ENCODE measurements around the gene MIER1. TPM values are rescaled to one million over a fixed set of nuclear protein-coding genes. Genes with fewer than 3 reads are reported as not detected.
A peak's percentile ranks its signal among the peaks of the same experiment; 100 is the strongest.

Gene MIER1
- total and polyA plus RNA-seq, 9 of the 15 experiments (the other 6 are each of a cell fraction or from before 2014, with no cell fraction given) = 13.9 to 34.8 (median 21.5) TPM

- POLR2A ChIA-PET = interaction anchor here (0.6 to 1.0 kb wide), 2 partner anchors 12 to 343 kb away, joined by 3 to 4 read pairs; no protein-coding TSS in a partner anchor
- Histone ChIP-seq H3K9ac (ENCODE audit: insufficient read depth in 1 of 2, low read depth in 2 of 2, low read length in 2 of 2) (no peak overlapping the region), H3K79me2 (ENCODE audit: control insufficient read depth, insufficient read depth, low read length) (no peaks in the 10 kb centered on the region), H3K36me3 (ENCODE audit: control insufficient read depth, insufficient read depth, low read length) (peaks cover 3% of the 10 kb centered on the region), H2AFZ (ENCODE audit: low read depth, low read length) (no peak overlapping the region), H4K20me1 (replicated peaks; ENCODE audit: control insufficient read depth, insufficient read depth, low read length) (no peaks in the 10 kb centered on the region), H3K27me3 (ENCODE audit: control insufficient read depth in 2 of 2, insufficient read depth in 2 of 2, low read length in 2 of 2) (no peaks in the 10 kb centered on the region), H3K4me3 (no peak overlapping the region), H3K9me1 (ENCODE audit: control insufficient read depth, insufficient read depth, low read length) (no peaks in the 10 kb centered on the region), H3K9me3 (replicated peaks; ENCODE audit: control insufficient read depth, insufficient read depth, low read depth, low read length) (no peaks in the 10 kb centered on the region), H3K4me1 (replicated peaks in 1 of 2; ENCODE audit: control insufficient read depth in 2 of 2, insufficient read depth in 2 of 2, low read length in 2 of 2) (0 out of 5 replicates have a peak, but pooled peaks cover 0 to 2% of the 10 kb centered on the region in 2 experiments), H3K4me2 (ENCODE audit: insufficient read depth, low read length) (no peak overlapping the region), H3K27ac (ENCODE audit: extremely low read depth, low read depth, low read length) (peak overlapping the region; percentile 31; the same call in 1 of the 3 replicates)
- FAIRE-seq (peak; percentile 69), DNase-seq (ENCODE audit: extremely low read depth in 1 of 4, low spot score in 3 of 4) (peak; percentile 19 to 40 (median 28)), ATAC-seq (peak; percentile 77)
- no TSS peak for BruUV-seq (replicated peaks)
- CTCF ChIA-PET (ENCODE audit: low intra/inter-chr PET ratio) = no interaction called here
- intact Hi-C loops (cut with micrococcal nuclease) = no loop called here
- 16% methylated on average over 2 of the region's 2 CpGs for WGBS (ENCODE audit: insufficient coverage, low coverage, missing lambda C conversion rate)
- in situ Hi-C loops (cut with MboI) = no loop called here
- TF ChIP-seq GABPB2 (CRISPR knock-in tag; conservative IDR thresholded peaks at IDR 0.05) = no peak
- no peak for TF ChIP-seq ZSCAN32 (CRISPR knock-in tag; IDR thresholded peaks at IDR 0.05)
- no peak for TF ChIP-seq NCOA4 (IDR thresholded peaks at IDR 0.05; ENCODE audit: partially characterized antibody)
- no peak for TF ChIP-seq SRSF3 (IDR thresholded peaks at IDR 0.05; ENCODE audit: insufficient read depth, low read length)
- TF ChIP-seq TSHZ1 (CRISPR knock-in tag; IDR thresholded peaks at IDR 0.05) = no peak
- peak; percentile 94 for TF ChIP-seq ATF3 (IDR thresholded peaks at IDR 0.05)
- no peak for TF ChIP-seq ATF3 (CRISPR knock-in tag; conservative IDR thresholded peaks at IDR 0.05)
- TF ChIP-seq ZNF57 (CRISPR knock-in tag; IDR thresholded peaks at IDR 0.05) = no peak
- no peak for TF ChIP-seq FOXP4 (CRISPR knock-in tag; IDR thresholded peaks at IDR 0.05; ENCODE audit: borderline replicate concordance)
- no peak for TF ChIP-seq XRCC4 (IDR thresholded peaks at IDR 0.05; ENCODE audit: extremely low read depth, insufficient read depth, insufficient read length)
- no peak for TF ChIP-seq MECOM (CRISPR knock-in tag; IDR thresholded peaks at IDR 0.05)
- no peak for TF ChIP-seq CCAR2 (IDR thresholded peaks at IDR 0.05; ENCODE audit: low read depth, low read length)
- no peak for TF ChIP-seq NCOA2 (IDR thresholded peaks at IDR 0.05; ENCODE audit: partially characterized antibody in 2 of 2)
- no peak for TF ChIP-seq ZNF740 (CRISPR knock-in tag; IDR thresholded peaks at IDR 0.05)
- TF ChIP-seq ZNF740 (tag; IDR thresholded peaks at IDR 0.05) = no peak
- peak; percentile 0; the same call in 1 of the 2 replicates for TF ChIP-seq ZNF121 (CRISPR knock-in tag; conservative IDR thresholded peaks at IDR 0.05)
Measured at GRCh38 chr1:67013573-67013972, 88.8 kb downstream of the MIER1 start.

All from K562 (cell line).